Glutamatergic neuron (in vitro differentiated cells): Measurements from ENCODE around the gene JAKMIP1. TPM values are rescaled to one million over a fixed set of nuclear protein-coding genes. Genes with fewer than 3 reads are reported as not detected.

Experiments
- DNase-seq: peaks from one replicate; pipeline ENCODE4 v3.0.0; 2022
- H3K27ac Mint-ChIP-seq: one replicate; pipeline ENCODE4 v1.8.0; 2020; ENCODE audit warnings: mild to moderate bottlenecking, mixed read lengths, inconsistent platforms; ENCODE audit not compliant: unreplicated experiment
- H3K27me3 Mint-ChIP-seq: one replicate; pipeline ENCODE4 v1.8.0; 2020; ENCODE audit warnings: mild to moderate bottlenecking, moderate library complexity, mixed read lengths, inconsistent platforms; ENCODE audit not compliant: unreplicated experiment
- H3K36me3 Mint-ChIP-seq: one replicate; pipeline ENCODE4 v1.8.0; 2020; ENCODE audit warnings: mild to moderate bottlenecking, mixed read lengths, inconsistent platforms; ENCODE audit not compliant: unreplicated experiment
- H3K4me1 Mint-ChIP-seq: one replicate; pipeline ENCODE4 v1.8.0; 2020; ENCODE audit warnings: mild to moderate bottlenecking, low read depth, mixed read lengths, inconsistent platforms; ENCODE audit not compliant: unreplicated experiment
- H3K4me3 Mint-ChIP-seq: one replicate; pipeline ENCODE4 v1.8.0; 2020; ENCODE audit warnings: mild to moderate bottlenecking, mixed read lengths, inconsistent platforms; ENCODE audit not compliant: unreplicated experiment
- H3K9me3 Mint-ChIP-seq: one replicate; pipeline ENCODE4 v1.8.0; 2020; ENCODE audit warnings: mild to moderate bottlenecking, moderate library complexity, mixed read lengths, inconsistent platforms; ENCODE audit not compliant: unreplicated experiment
- total RNA-seq: library from RNA; stranded (reverse); fragmentation: NEBNext Ultra II Directional; extraction: Animal tissue kit (Norgen Biotek cat#: 25700); gene quantifications from one replicate; pipeline ENCODE4 v1.2.1, GENCODE V29; 2021; ENCODE audit not compliant: unreplicated experiment
- TF ChIP-seq, protein P1 (sequence below): fragments of 200-600 bp; sonication (generic); IDR thresholded peaks from one replicate; pipeline ENCODE4 v1.5.0; 2021; ENCODE audit not compliant: partially characterized antibody, unreplicated experiment

Gene JAKMIP1
- total RNA-seq, 1 donor from 2014 or later: 2.4 TPM

DNA sequence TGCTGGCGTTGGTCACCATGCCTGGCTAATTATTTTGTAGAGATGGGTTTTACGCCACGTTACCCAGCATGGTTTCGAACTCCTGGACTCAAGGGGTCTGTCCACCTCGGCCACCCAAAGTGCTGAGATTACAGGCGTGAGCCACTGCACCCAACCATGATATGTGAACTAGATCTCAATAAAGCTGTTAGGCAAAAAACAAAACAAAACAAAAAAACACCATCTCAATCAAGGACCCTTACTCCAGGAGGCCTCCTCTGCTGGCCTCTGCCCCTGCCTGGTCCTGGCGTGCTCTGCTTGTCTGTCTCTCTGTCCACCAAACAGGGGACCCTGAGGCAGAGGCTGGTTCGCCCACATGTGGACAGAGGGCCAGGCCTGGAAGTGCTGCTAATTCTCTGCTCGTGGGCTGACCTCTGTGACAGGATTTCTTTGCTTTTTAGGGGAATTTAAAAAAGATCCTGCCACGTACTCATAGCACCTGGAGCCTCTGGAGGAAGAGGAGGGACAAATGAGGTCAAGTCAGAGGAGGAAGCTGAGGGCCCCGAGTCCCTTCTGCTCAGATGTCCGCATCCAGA, 36.6 kb upstream of the JAKMIP1 start:
- peaks cover 5% of the 10 kb centered on the region for H3K4me1 Mint-ChIP-seq
- no peak for DNase-seq
- TF ChIP-seq, protein P1, sequence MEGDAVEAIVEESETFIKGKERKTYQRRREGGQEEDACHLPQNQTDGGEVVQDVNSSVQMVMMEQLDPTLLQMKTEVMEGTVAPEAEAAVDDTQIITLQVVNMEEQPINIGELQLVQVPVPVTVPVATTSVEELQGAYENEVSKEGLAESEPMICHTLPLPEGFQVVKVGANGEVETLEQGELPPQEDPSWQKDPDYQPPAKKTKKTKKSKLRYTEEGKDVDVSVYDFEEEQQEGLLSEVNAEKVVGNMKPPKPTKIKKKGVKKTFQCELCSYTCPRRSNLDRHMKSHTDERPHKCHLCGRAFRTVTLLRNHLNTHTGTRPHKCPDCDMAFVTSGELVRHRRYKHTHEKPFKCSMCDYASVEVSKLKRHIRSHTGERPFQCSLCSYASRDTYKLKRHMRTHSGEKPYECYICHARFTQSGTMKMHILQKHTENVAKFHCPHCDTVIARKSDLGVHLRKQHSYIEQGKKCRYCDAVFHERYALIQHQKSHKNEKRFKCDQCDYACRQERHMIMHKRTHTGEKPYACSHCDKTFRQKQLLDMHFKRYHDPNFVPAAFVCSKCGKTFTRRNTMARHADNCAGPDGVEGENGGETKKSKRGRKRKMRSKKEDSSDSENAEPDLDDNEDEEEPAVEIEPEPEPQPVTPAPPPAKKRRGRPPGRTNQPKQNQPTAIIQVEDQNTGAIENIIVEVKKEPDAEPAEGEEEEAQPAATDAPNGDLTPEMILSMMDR: no peak
- H3K36me3 Mint-ChIP-seq: no peaks in the 10 kb centered on the region
- H3K4me3 Mint-ChIP-seq: no peak overlapping the region
- H3K27ac Mint-ChIP-seq: no peak overlapping the region
- no peaks in the 10 kb centered on the region for H3K27me3 Mint-ChIP-seq
- H3K9me3 Mint-ChIP-seq: peaks cover 2% of the 10 kb centered on the region

DNA sequence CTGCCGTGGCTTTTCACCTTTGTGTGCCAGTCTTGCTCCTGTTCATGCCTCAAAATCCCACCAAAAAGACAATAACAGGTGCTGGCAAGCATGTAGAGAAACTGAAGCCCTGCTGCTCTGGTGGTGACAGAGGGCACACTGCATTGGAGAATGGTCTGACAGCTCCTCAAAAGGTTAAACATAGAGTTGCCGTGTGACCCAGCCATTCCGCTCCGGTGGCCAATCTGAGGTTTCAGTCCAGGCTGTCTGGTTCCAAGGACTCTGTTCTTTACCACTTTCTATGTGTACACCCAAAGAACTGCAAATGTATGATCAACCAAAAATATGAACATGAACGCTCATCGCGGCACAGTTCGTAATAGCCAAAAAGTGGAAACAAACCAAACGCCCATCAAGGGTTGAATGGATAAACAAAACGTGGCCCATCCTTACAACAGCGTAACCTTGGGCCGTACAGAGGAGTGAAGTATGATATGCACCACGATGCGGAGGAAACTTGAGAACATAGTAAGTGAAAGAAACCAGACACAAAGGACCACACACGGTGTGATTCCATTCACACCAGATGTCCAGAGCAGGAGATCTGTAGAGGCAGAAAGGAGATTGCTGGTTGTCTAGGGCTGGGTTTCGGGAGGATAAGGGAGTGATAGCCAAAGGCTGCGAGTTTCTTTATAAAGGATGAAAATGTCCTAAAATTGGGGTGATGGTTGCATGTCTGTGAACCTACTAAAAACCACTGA, 35.7 kb upstream of the JAKMIP1 start:
- TF ChIP-seq, protein P1: no peak
- DNase-seq: no peak
- H3K9me3 Mint-ChIP-seq: peaks cover 2% of the 10 kb centered on the region
- H3K4me3 Mint-ChIP-seq: no peak overlapping the region
- no peaks in the 10 kb centered on the region for H3K27me3 Mint-ChIP-seq
- H3K36me3 Mint-ChIP-seq: no peaks in the 10 kb centered on the region
- peaks cover 7% of the 10 kb centered on the region for H3K4me1 Mint-ChIP-seq
- H3K27ac Mint-ChIP-seq: no peak overlapping the region

DNA sequence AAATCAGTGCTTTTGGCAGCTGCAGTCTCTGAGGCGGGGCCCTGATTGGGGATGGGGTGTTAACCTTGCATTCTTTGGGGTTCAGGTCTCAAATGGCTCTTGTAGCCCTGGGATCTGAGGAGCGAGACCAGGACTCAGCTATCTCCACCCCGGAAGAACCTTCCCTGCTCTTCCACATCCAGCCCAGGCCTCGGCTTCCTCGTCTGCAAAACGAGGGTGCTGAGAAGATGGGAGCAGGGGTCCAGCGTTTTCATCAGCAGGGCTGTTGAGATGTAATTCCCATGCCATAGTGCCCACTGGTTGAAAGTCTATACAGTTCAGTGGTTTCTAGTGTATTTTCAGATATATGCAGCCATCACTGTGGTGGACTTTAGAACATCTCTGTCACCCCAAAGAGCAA, 34.7 kb upstream of the JAKMIP1 start:
- no peaks in the 10 kb centered on the region for H3K27me3 Mint-ChIP-seq
- H3K9me3 Mint-ChIP-seq: peaks cover 2% of the 10 kb centered on the region
- H3K4me1 Mint-ChIP-seq: peaks cover 7% of the 10 kb centered on the region
- H3K4me3 Mint-ChIP-seq: no peak overlapping the region
- no peak overlapping the region for H3K27ac Mint-ChIP-seq
- TF ChIP-seq, protein P1: no peak
- DNase-seq: no peak
- no peaks in the 10 kb centered on the region for H3K36me3 Mint-ChIP-seq

DNA sequence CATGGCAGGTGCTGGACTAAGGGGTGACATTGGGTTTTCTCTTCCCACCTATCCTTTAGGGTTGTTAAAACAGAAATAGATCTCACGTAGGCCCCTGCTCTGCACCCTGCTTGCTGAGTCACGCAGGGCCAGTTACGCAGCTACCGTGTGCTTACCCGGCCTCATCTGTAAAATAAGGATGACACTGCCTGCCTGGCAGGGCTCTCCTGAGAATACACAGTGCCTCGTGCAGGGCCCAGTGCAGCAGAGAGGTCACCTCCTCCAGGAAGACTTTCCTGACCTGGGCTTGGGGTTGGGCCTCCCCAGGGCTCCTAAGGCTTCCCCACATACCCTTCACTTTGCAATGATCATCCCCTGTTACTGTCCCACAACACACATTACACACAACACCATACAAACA, 33.6 kb upstream of the JAKMIP1 start:
- Mint-ChIP-seq H3K9me3 (peaks cover 2% of the 10 kb centered on the region), H3K4me1 (peaks cover 7% of the 10 kb centered on the region), H3K27ac (no peak overlapping the region), H3K27me3 (no peaks in the 10 kb centered on the region), H3K36me3 (no peaks in the 10 kb centered on the region), H3K4me3 (no peak overlapping the region)
- no peak for DNase-seq
- TF ChIP-seq, protein P1: no peak
